ENCODE results near the gene FOXJ2.
"Not testable (repeated sequence)": the region's sequence is repeated elsewhere in the genome, so short reads cannot be mapped to it uniquely, and the experiment has no call there.

FOXJ2 gene

DNA sequence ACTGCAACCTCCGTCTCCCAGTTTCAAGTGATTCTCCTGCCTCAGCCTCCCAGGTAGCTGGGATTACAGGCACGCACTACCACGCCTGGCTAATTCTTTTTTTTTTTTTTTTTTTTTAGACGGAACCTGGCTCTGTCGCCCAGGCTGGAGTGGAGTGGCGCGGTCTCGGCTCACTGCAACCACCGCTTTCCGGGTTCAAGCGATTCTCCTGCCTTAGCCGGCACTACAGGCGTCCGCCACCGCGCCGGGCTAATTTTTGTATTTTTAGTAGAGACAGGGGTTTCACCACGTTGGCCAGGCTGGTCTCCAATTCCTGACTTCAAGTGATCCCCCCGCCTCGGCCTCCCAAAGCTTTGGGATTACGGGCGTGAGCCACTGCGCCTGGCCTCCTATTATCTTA is 1.5 kb upstream of the FOXJ2 start:
- DNase-seq: not testable (repeated sequence)

DNA sequence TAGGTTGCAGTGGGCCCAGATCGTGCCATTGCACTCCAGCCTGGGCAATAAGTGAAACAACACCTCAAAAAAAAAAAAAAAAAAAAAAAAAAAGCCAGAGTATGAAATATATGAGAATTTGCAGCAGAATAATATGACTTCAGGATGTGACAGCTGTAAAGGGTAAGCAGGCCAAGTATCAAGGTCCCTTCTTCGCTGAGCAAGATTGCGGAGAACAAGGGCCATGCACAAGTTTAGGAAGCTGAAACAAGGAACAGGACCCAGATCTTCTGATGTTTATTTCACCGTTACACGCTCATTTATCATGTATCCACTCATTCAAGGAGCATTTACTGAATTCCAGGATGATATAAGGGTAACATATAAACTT is 659 bp upstream of the FOXJ2 start:
- DNase-seq: no peak

GRCh38 chr12:8033153-8034044 is 883 bp downstream of the FOXJ2 start:
- peak; percentile 56 for DNase-seq

DNA sequence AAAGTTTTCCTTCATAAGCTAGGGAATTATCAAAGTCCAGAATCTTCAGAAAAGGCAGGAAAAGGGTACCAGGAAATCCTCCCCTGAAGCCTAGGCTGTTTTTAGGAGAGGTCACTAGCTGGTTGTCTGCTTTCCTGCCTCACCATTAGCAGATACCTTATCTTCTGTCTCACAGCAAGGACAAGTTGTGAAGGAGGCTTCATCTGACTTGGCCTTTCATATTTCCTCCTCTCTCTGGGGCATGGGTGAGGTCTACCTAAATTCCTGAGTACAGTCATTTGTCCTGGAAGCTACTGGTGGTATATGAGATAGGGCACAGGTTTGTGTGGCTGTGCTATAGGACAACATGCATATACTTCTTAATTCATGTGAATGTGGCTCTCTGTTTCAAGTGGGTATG is 2.3 kb downstream of the FOXJ2 start:
- no peak for DNase-seq

DNA sequence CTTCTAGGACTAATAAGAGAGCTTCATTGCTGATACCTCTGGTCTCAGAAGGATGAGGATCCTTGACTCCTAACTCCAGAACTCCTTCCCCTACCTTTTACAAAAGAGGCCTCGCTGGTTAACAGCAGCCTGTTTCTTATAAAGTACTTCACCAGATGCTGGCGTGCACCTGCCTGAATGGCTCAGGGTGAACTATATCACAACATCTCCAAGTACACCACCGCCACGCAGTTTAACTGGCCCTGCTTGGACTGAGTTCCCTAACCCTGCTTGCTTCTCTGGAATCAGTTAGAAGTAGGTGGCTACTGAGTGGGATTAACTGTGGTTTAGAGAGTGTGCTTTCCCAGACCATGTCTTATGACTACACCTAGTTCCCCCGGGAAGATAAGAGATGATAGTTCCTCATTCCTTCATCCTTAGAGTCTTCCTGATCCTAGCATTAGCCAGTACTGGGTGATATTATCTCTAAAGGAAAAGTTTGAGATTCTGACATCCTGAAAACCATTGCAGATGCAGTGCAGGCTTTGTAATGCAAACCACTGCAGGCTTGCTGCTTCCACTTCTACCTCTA is 3.0 kb downstream of the FOXJ2 start:
- no peak for DNase-seq

DNA sequence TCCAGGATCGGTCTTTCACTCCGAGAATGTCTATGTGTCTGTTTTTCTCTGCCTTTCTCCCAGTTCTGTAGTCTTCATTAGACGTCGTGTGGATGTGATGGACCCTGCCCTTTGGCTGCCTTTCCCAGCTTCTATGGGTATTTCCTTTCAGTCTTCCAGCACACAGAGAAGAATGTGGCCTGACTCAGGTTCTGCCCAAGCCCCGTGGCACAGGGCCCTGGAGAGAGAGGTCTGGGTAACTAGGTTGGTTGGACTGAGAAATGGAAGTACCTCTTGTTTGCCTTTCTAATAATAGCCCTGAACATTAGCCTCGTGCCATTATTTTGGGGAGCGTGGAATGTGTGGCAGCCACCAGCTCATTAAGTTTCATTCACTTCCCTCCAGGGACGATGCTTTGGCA is 3.8 kb downstream of the FOXJ2 start:
- no peak for DNase-seq

DNA sequence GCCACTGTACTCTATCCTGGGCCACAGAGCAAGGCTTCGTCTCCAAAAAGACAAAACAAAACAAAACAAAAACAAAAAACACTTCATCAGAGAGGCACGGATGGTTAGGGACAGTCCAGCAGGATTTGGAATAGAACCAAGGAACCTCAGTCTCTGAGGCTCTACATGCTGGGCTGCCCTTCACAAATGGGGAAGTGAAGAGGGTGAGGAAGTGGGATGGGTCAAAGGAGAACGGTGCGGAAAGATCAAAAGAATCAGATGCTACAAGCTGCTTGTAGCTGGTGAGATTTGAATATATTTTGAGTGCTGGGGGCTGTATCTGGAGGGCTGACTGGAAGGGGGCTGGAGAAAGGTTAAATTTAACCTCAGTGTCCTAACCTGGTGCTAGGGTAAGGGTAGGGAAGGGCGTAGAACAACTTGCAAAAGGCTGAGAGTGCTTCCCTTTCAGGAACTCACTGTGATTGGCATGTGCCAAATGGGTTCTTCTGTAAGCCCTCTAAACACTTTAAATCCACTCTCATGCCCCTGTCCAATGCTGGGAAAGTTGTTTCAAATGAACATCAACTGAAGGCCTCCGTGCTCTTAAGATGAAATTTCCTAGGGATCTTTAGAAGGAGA is 4.6 kb downstream of the FOXJ2 start:
- no peak for DNase-seq

GRCh38 chr12:8037947-8038346 is 5.4 kb downstream of the FOXJ2 start:
- no peak for DNase-seq

GRCh38 chr12:8038659-8039114 is 6.2 kb downstream of the FOXJ2 start:
- DNase-seq: peak; percentile 30

- DNase-seq: no peak
These were observed 8.3 kb downstream of the FOXJ2 start for GRCh38 chr12:8040791-8041190.

GRCh38 chr12:8045952-8046944 is 13.7 kb downstream of the FOXJ2 start:
- peak; percentile 85 for DNase-seq

DNA sequence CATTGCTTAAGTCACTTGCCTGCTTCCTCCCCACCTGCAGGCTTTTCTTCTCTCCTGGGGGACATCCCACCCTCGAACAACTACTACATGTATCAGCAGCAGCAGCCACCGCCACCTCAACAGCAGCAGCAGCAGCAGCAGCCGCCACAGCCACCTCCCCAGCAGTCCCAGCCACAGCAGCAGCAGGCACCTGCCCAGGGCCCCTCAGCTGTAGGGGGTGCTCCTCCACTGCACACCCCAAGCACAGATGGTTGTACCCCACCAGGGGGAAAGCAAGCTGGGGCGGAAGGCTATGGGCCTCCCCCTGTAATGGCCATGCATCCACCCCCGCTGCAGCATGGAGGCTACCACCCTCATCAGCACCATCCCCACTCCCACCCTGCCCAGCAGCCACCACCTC is 15.3 kb downstream of the FOXJ2 start:
- DNase-seq: no peak

DNA sequence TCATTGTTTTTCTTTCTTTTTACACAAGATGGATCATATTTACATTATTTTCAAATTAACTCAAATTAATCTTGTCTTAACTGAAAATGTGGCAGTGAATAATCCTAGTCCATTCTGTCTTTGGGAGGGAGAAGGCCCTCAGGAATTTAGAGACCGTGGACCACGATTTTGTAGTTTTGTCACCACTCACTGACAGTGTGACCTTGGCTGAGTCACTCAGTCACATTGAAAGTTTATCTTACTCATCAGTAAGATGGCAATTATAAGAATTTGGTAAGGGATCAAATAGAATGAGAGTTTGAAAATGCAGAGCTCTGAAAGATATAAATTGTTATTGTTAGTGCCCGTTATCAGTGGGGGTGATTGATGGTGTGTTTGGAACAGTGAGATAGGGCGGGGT is 16.4 kb downstream of the FOXJ2 start:
- DNase-seq: no peak

DNA sequence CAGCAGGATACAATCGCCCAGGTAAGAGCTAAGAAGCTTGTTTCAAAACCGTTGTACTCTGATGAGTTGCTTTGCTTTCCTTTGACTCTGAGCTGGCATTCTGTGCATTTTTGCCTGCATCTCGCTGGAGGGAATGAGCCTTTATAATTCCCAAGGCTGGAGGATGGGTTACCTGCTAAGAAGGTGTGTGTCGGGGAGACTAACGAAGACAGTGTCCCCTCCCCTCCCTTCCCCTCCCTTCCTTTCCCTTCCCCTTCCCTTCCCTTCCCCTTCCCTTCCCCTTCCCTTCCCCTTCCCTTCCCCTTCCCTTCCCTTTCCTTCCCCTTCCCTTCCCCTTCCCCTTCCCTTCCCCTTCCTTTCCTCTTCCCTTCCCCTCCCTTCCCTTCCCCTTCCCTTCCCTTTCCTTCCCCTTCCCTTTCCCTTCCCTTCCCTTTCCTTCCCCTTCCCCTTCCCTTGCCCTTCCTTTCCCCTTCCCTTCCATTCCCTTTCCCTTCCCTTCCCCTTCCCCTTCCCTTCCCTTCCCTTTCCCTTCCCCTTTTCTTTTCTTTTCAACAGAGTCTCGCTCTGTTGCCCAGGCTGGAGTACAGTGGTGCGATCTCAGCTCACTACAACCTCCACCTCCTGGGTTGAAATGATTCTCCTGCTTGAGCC is 18.2 kb downstream of the FOXJ2 start:
- DNase-seq: no peak

DNA sequence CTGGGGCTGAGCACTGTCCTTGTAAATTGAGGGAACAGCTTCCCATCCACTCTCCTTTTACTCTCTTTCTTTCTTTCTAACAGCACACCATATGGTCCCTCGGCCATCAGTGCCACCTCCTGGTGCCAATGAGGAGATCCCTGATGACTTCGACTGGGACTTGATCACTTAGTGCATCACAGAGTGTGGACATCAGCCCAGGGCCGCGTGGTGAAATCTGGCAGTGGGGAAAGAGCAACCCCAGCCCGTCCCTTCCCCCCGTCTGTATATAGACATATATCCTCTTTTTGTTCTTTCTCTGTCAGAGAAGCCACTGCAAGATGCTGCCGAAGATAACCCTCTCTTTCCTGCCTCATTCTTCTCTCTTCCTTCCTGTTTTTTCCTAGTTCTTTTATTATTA is 20.2 kb downstream of the FOXJ2 start:
- DNase-seq: no peak

- DNase-seq: no peak
These were observed 22.3 kb downstream of the FOXJ2 start for GRCh38 chr12:8054816-8055215.

- no peak for DNase-seq
These were observed 24.8 kb downstream of the FOXJ2 start for GRCh38 chr12:8057306-8057705.

DNA sequence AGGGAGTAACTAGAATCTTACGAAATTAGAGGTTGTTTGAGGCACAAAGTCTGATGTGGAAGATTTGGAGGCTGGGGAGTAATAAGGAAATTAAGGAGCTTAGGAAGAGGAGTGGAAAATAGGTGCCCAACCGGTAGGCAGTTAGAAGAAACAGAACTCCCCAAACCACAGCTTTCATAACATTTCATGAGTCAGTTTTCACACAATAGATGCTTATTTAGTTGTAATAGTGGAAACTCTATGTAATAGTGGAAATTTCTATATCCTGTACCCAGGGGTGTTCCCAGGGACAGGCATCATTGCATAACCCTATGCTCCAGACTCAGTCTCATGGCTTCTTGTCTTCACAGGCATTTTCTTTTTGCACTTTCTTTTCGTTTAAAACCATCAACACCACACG is 25.3 kb downstream of the FOXJ2 start:
- no peak for DNase-seq

- no peak for DNase-seq
These were observed 26.0 kb downstream of the FOXJ2 start for GRCh38 chr12:8058506-8058905.

- no peak for DNase-seq
These were observed 31.6 kb downstream of the FOXJ2 start for GRCh38 chr12:8064131-8064530.

GRCh38 chr12:8065991-8066594 is 33.6 kb downstream of the FOXJ2 start, which contains the start of gene C3AR1:
Gene C3AR1 (minus strand): TSS chr12:8066359. CDS start chr12:8060185, 6,174 bp downstream.
- DNase-seq: peak; percentile 47

DNA sequence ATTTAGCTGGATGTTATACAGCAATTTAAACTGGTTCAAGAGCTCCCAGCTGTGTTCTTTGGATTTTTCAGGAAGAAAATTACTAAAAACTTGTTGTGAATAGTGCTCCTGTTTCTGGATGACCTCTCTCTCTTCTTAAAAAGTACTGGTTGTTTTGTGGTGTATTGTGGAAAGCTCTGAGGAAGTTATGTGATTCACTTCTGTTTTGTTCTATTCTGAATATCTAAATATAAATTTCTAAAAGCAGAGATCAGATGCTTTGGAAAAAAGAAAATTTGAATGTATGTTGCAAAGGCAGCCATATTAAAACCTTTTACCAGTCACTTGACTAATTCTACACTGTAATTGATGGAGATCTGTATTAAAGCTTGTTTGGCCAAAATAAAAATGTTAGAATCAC is 37.1 kb downstream of the FOXJ2 start:
- DNase-seq: no peak
